ENCODE results near the gene EYA2.
A peak's percentile ranks its signal among the peaks of the same experiment; 100 is the strongest.
"Not testable (repeated sequence)": the region's sequence is repeated elsewhere in the genome, so short reads cannot be mapped to it uniquely, and the experiment has no call there.

EYA2 gene

GRCh38 chr20:46955601-46956556 is 61.2 kb downstream of the EYA2 start:
- no peak for DNase-seq (ENCODE audit: low spot score)

DNA sequence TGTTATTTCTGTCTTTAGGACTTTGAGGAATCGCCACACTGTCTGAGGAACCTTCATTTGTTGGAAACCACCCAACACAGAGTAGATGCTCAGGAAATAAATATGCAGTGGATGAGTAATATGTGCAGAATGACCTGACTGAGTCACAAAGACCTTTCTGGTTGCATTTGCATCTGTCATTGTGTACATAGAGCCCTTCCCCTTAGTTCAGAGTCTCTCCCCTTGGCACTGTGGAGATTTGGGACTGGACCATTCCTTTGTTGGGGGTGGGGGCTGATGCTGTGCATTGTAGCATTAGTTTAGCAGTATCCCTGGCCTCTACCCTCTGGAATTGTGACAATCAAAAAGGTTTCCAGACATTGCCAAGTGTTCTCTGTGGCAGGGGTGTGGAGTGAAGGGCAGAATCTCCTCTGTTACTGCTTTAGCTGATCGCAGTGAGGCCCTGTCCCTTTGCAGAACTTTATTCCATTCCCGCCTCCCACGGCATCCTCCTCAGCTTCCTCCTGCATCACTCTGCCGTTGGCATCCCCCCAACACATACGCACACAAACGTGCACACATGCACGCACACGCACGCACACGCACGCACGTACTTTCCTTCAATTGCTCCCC is 64.5 kb downstream of the EYA2 start:
- DNase-seq (ENCODE audit: low spot score): no peak

- no peak for DNase-seq (ENCODE audit: low spot score)
Measured at GRCh38 chr20:46959821-46960220, 65.2 kb downstream of the EYA2 start.

GRCh38 chr20:46960536-46960935 is 65.9 kb downstream of the EYA2 start:
- DNase-seq (ENCODE audit: low spot score): no peak

GRCh38 chr20:46961968-46962367 is 67.3 kb downstream of the EYA2 start:
- DNase-seq (ENCODE audit: low spot score): not testable (repeated sequence)

GRCh38 chr20:46962452-46963195 is 68.0 kb downstream of the EYA2 start:
- no peak for DNase-seq (ENCODE audit: low spot score)

- no peak for DNase-seq (ENCODE audit: low spot score)
Measured at GRCh38 chr20:46963196-46963529, 68.5 kb downstream of the EYA2 start.

GRCh38 chr20:46963758-46964617 is 69.3 kb downstream of the EYA2 start:
- DNase-seq (ENCODE audit: low spot score): no peak

GRCh38 chr20:46964618-46965455 is 70.2 kb downstream of the EYA2 start:
- no peak for DNase-seq (ENCODE audit: low spot score)

DNA sequence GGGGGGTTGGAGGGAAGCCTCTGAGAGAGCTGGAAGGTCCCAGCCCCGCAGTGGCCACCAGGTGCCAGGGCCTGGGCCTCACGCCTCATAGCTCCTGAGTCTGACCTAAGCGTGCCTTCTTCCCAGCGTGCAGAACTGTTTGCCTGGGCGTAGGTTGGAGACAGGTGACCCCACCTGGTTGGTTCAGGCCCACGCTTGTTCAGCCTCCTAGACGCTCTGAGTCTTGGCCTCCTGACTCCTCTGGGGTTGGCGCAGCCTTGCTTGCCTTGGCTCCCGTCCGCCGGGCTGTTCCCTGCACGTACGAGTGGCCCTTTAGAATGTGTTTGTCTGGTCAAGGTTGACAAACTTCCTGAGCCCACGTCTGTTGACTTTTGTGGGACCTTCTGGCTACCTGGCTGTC is 70.8 kb downstream of the EYA2 start:
- no peak for DNase-seq (ENCODE audit: low spot score)

DNA sequence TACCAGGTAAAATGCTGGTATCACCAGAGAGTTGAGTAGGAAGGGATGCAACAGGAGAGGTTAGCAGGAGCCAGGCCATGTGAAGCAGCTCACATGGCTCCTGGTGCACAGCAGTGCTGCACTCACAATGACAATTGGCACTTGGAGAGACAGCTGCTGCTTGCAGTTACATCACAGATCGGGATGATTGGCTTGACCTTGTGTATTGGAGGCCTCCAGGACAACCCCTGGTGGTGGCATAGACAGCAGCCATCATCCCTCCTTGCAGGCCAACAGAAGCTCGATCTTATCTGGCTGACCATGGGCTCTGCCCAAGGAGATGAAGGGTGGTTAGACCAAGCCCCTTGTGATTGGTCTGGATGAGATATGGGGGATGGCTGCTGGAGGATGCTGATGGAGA is 73.0 kb downstream of the EYA2 start:
- no peak for DNase-seq (ENCODE audit: low spot score)

DNA sequence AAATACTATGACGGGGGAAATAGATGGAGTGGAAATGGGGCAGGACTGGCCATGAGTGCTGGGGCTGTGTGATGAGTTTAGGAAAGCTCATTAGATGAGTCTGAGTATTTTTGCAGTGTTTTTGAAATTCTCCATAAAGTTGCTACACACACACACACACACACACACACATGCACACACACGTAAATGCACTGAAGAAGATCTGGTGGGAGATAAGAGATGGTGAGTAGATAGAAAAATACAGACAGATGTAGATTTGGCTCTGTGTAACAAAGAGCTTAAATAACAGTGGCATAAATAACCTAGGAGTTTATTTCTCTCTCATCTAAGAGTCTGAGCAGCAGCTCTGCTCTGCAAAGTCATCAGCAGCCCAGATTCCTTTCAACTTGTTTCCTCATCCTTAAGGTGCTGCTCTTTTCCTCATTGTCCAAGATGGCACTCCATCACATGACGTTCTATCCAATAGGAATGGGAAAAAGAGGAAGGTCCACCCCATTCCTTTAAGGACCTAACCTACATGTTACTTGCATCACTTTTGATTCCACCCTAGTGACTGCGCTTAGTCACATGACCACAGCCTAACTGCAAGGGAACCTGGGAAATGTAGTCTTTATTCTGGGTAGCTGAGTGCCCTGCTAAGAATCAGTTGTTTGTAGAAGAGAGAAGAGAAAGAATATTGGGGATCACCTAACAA is 76.4 kb downstream of the EYA2 start:
- DNase-seq (ENCODE audit: low spot score): peak; percentile 7

GRCh38 chr20:46973766-46974165 is 79.1 kb downstream of the EYA2 start:
- DNase-seq (ENCODE audit: low spot score): no peak

- DNase-seq (ENCODE audit: low spot score): no peak
Measured at GRCh38 chr20:46974669-46975434, 80.2 kb downstream of the EYA2 start.

DNA sequence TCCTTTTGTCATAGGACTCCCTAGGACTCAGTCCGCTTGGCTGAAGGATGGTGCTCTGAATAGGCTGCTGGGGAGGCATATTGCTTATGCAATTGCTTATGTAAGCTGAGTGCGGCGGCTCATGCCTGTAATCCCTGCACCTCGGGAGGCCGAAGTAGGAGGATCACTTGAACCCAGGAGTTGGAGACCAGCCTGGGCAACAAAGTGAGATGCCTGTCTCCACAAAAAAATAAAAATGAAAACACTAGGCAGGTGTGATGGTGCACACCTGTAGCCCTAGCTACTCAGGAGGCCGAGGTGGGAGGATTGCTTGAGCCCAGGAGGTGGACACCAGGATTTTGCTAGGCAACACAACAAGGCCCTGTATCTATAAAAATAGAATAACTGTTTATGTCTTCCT is 81.3 kb downstream of the EYA2 start:
- DNase-seq (ENCODE audit: low spot score): no peak

- DNase-seq (ENCODE audit: low spot score): no peak
Measured at GRCh38 chr20:46977204-46977603, 82.6 kb downstream of the EYA2 start.

DNA sequence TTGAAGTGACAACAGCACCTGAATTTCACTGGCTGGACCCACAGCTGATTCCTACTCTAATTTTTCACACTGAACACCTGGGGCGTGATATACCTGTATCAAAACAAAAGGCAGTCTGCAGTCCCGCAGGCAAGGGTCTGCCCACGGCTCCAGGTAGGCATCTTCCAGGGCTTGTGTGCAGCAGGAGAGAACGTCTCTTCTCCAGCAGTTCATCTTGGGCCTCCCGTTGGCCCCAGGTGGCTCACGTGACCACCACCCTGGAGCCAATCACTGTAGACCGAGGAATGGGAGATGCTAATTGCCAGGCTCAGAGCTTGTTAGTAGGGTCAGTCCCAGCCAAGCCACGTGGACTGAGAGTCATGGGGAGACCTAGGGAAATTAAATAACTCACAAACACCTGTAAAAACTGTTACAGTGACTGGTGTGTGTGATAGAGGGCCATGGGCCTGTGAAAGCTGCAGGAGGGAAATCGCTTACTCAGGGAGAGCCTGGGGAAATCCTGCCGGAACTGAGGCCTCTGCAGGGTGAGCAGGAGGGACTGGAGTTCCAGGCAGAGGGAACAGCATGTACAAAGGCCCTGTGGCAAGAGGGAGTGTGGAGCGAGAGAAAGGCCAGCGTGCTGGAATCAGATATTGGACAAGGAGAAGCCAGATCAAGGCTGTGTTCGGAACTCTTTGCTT is 83.4 kb downstream of the EYA2 start:
- DNase-seq (ENCODE audit: low spot score): no peak

- no peak for DNase-seq (ENCODE audit: low spot score)
Measured at GRCh38 chr20:46978951-46979491, 84.4 kb downstream of the EYA2 start.

Measured in globus pallidus (tissue), 1 donor.